Pancreas (tissue), 10 donors: ENCODE measurements around the gene PON3. TPM values are rescaled to one million over a fixed set of nuclear protein-coding genes. Genes with fewer than 3 reads are reported as not detected.
"Not testable (repeated sequence)": the region's sequence is repeated elsewhere in the genome, so short reads cannot be mapped to it uniquely, and the experiment has no call there.

ENCODE experiments used
- ATAC-seq, 4 donors: fragments of 200-7000 bp; cut with Tn5 transposase; one replicate each; pipeline versions ENCODE4 v1.8.0 to v1.9.1; 2020; ENCODE audit warnings: mild to moderate bottlenecking in 4 of 4, moderate library complexity in 4 of 4
- DNase-seq, 6 donors: peaks; one replicate each; pipeline ENCODE4 v3.0.0-alpha.2; 2020
- FAIRE-seq: peaks from 2 replicates; lab custom pipeline; 2012; peaks lifted over from hg19 to GRCh38; lab: Jason Lieb, UNC
- H3K27ac ChIP-seq, 4 donors: fragments of 200-600 bp; sonication (generic); 1 replicate in 3 of 4; 2 replicates in 1 of 4; pipeline versions ENCODE4 v1.5.0 to v1.8.0; 2020
- H3K27me3 ChIP-seq, 4 donors: fragments of 200-600 bp; one replicate each; pipeline ENCODE4 v1.8.0; 2021
- H3K36me3 ChIP-seq, 3 donors: fragments of 200-600 bp; sonication (generic) in 1 of 3; one replicate each; pipeline versions ENCODE4 v1.5.0 to v1.8.0; 2020 to 2021
- H3K4me1 ChIP-seq, 3 donors: fragments of 200-600 bp; one replicate each; pipeline ENCODE4 v1.8.0; 2021
- H3K4me3 ChIP-seq, 4 donors: fragments of 200-600 bp; sonication (generic) in 2 of 4; one replicate each; pipeline versions ENCODE4 v1.5.0 to v1.8.0; 2020 to 2021
- H3K9me3 ChIP-seq, 4 donors: fragments of 200-600 bp; one replicate each; pipeline ENCODE4 v1.8.0; 2021
- CTCF ChIP-seq, 4 donors: fragments of 200-600 bp; sonication (generic) in 3 of 4; IDR thresholded peaks; one replicate each; pipeline versions ENCODE4 v1.5.0 to v1.8.0; 2021; ENCODE audit warnings: antibody characterized with exemption in 4 of 4
- WGBS, 2 donors: extraction: QIAGEN DNeasy Blood & Tissue Kit; methylation state at CpG; one replicate each; pipeline ENCODE4 v1.1.7; 2013; 5-methylcytosine and 5-hydroxymethylcytosine counted together
- intact Hi-C, 3 donors: fragments of 100-400 bp; cut with DNase I; formaldehyde crosslinking; loops; one replicate each; pipeline versions ENCODE4 v1.11.1 to v1.14.2; 2022
- polyA plus RNA-seq, 2 donors: library from polyadenylated mRNA; stranded (reverse); fragments of 200-250 nt; gene quantifications; one replicate each; pipeline ENCODE4 v1.2.3, GENCODE V29; 2013
- total RNA-seq, 6 donors: library from RNA; stranded (reverse); fragmentation: NEBNext Ultra II Directional in 4 of 6; extraction: Animal tissue kit (Norgen Biotek cat#: 25700) in 4 of 6; gene quantifications; one replicate each; pipeline versions ENCODE4 v1.2.1 to v1.2.4, GENCODE V29; 2021 to 2023
- donor health status: healthy with polysubstance abuse.
- donor health status: DM: no; HTN: no; CAD: no; lungs with moderate emphysema.
- donor health status: DM: no; HTN: no; CAD: no.
- donor health status: control.
- donor health status: control.
- donor health status: Bipolar disorder and iron deficiency.
- donor health status: DM: yes; HTN: yes; CAD: no.
- donor health status: DM: no; HTN: no; CAD: no.
- donor health status: DM: no; HTN: no; CAD: no.
- donor health status: DM: yes; HTN: yes; CAD: no.

The PON3 gene
- total and polyA plus RNA-seq, 8 donors = 2.4 to 9.3 (median 4.0) TPM

- Histone ChIP-seq H3K4me3 (peak overlapping the region in 3 of 4 donors; percentile 57 to 61 (median 58)), H3K4me1 (peaks cover 0 to 4% (median 0%) of the 10 kb centered on the region in 3 donors), H3K27me3 (no peaks in the 10 kb centered on the region), H3K27ac (peak overlapping the region; percentile 56 to 66 (median 58)), H3K36me3 (no peaks in the 10 kb centered on the region), H3K9me3 (no peaks in the 10 kb centered on the region)
- intact Hi-C loops = no loop called here
- no peak for TF ChIP-seq CTCF (IDR thresholded peaks at IDR 0.05)
- no peak for FAIRE-seq
- 54 to 72% methylated on average over 11 of the region's 11 CpGs for WGBS, 2 donors
- peak in 1 of 4 donors; percentile 14 for ATAC-seq
- no peak for DNase-seq
Measured at GRCh38 chr7:95395755-95396135, 430 bp downstream of the PON3 start.

GRCh38 chr7:95394370-95394769, 1.8 kb downstream of the PON3 start:
- Histone ChIP-seq H3K27me3 (no peaks in the 10 kb centered on the region), H3K36me3 (no peaks in the 10 kb centered on the region), H3K4me1 (peaks cover 0 to 4% (median 0%) of the 10 kb centered on the region in 3 donors), H3K4me3 (no peak overlapping the region), H3K27ac (no peak overlapping the region), H3K9me3 (no peaks in the 10 kb centered on the region)
- DNase-seq (no peak), FAIRE-seq (no peak), ATAC-seq (no peak)
- no peak for TF ChIP-seq CTCF (IDR thresholded peaks at IDR 0.05)
- WGBS, 2 donors = 83 to 89% methylated on average over 3 of the region's 3 CpGs
- intact Hi-C loops = no loop called here

GRCh38 chr7:95391761-95392160, 4.4 kb downstream of the PON3 start:
- 64 to 77% methylated on average over 2 of the region's 2 CpGs for WGBS, 2 donors

GRCh38 chr7:95389516-95389915, 6.7 kb downstream of the PON3 start:
- H3K27ac ChIP-seq = no peak overlapping the region
- no peak for ATAC-seq
- intact Hi-C loops = no loop called here
- WGBS, 2 donors = 75 to 77% methylated on average over 7 of the region's 7 CpGs
- no peak for DNase-seq
- H3K36me3 ChIP-seq = no peaks in the 10 kb centered on the region
- TF ChIP-seq CTCF (IDR thresholded peaks at IDR 0.05) = no peak
- FAIRE-seq = no peak
- H3K4me3 ChIP-seq = no peak overlapping the region
- no peaks in the 10 kb centered on the region for H3K27me3 ChIP-seq
- no peaks in the 10 kb centered on the region for H3K9me3 ChIP-seq
- no peaks in the 10 kb centered on the region for H3K4me1 ChIP-seq

More at GRCh38 chr7:95391761-95392160, 4.4 kb downstream of the PON3 start:
- no peak for ATAC-seq
- H3K4me3 ChIP-seq = no peak overlapping the region
- no peak for DNase-seq
- H3K4me1 ChIP-seq = no peaks in the 10 kb centered on the region
- intact Hi-C loops = no loop called here
- no peak for TF ChIP-seq CTCF (IDR thresholded peaks at IDR 0.05)
- no peaks in the 10 kb centered on the region for H3K9me3 ChIP-seq
- no peak for FAIRE-seq
- H3K27me3 ChIP-seq = no peaks in the 10 kb centered on the region
- no peak overlapping the region for H3K27ac ChIP-seq
- H3K36me3 ChIP-seq = no peaks in the 10 kb centered on the region

GRCh38 chr7:95379457-95379856, 16.7 kb downstream of the PON3 start:
- ATAC-seq, intact Hi-C loops, H3K9me3 ChIP-seq, H3K4me3 ChIP-seq, H3K27me3 ChIP-seq, FAIRE-seq, DNase-seq, H3K27ac ChIP-seq, H3K36me3 ChIP-seq, H3K4me1 ChIP-seq: not testable (repeated sequence)
- 89 to 92% methylated on average over 10 of the region's 10 CpGs for WGBS, 2 donors
